HCT116 (cell line): ENCODE data around the gene LYPD8. TPM values are rescaled to one million over a fixed set of nuclear protein-coding genes. Genes with fewer than 3 reads are reported as not detected.
"Not testable (repeated sequence)": the region's sequence is repeated elsewhere in the genome, so short reads cannot be mapped to it uniquely, and the experiment has no call there.

Experiments used
- ATAC-seq: fragments of 200-7000 bp; cut with Tn5 transposase; 2 replicates; pipeline ENCODE4 v1.9.1; 2020; ENCODE audit warnings: mild to moderate bottlenecking, moderate library complexity
- BruUV-seq: library from RNA; stranded (reverse); fragments of 400-500 nt; replicated peaks from 2 replicates; lab custom pipeline; 2021; lab: Mats Ljungman, UMichigan
- CTCF ChIA-PET: fragments of 300-600 bp; sonication (Branson Sonifier 250); formaldehyde crosslinking; loops from one replicate; lab custom pipeline; 2021; ENCODE audit warnings: antibody characterized with exemption; lab: Charles Lee
- POLR2A ChIA-PET: fragments of 300-600, 350-600 bp; sonication (Branson Sonifier 250); formaldehyde crosslinking; loops from one replicate; lab custom pipeline; 2021; ENCODE audit warnings: antibody characterized with exemption; lab: Charles Lee
- RAD21 ChIA-PET, 2 experiments: fragments of 300-600 bp; sonication (Branson Sonifier 250); formaldehyde crosslinking; loops; one replicate each; lab custom pipeline; 2023; ENCODE audit warnings: low total read pairs in 2 of 2; ENCODE audit not compliant: uncharacterized antibody in 2 of 2, unreplicated experiment in 2 of 2, low non-redundant PET in 1 of 2; lab: Charles Lee
- DNase-seq: peaks from one replicate; pipeline ENCODE4 v3.0.0-alpha.2; 2010; ENCODE audit warnings: low read depth, low spot score
- H2AFZ ChIP-seq: fragments of 200-600 bp; shearing (Covaris generic), sonication (generic); 2 replicates; pipeline ENCODE4 v1.6.1; 2017; ENCODE audit warnings: low read depth, mixed run types, mixed read lengths, antibody characterized with exemption, low read length; ENCODE audit not compliant: poor library complexity, severe bottlenecking
- H3K27ac ChIP-seq: 2 replicates; pipeline ENCODE4 v1.5.1; 2012; ENCODE audit warnings: low read depth, low read length
- H3K27me3 ChIP-seq: fragments of 200-600 bp; sonication (generic); 2 replicates; pipeline ENCODE4 v1.6.1; 2016; ENCODE audit warnings: mixed run types, low read length, mixed read lengths; ENCODE audit not compliant: insufficient read depth
- H3K36me3 ChIP-seq, 2 experiments: fragments of 200-500 bp in 1 of 2; fragments of 200-600 bp in 1 of 2; sonication (Bioruptor generic) in 1 of 2; sonication (generic) in 1 of 2; 2 replicates each; pipeline versions ENCODE4 v1.5.1 to v1.6.1; 2014 to 2016; ENCODE audit warnings: low read length in 2 of 2, inconsistent platforms in 1 of 2, mixed read lengths in 1 of 2, mixed run types in 1 of 2; ENCODE audit not compliant: insufficient read depth in 2 of 2, control insufficient read depth in 1 of 2
- H3K4me1 ChIP-seq, 2 experiments: fragments of 200-600 bp in 1 of 2; sonication (generic) in 1 of 2; 2 replicates each; pipeline versions ENCODE4 v1.5.1 to v1.6.1; 2012 to 2017; ENCODE audit warnings: low read length in 2 of 2, inconsistent platforms in 1 of 2, mild to moderate bottlenecking in 1 of 2, mixed read lengths in 1 of 2, mixed run types in 1 of 2, moderate library complexity in 1 of 2; ENCODE audit not compliant: insufficient read depth in 2 of 2, control insufficient read depth in 1 of 2
- H3K4me2 ChIP-seq: fragments of 200-600 bp; sonication (generic); 2 replicates; pipeline ENCODE4 v1.6.1; 2017; ENCODE audit warnings: mixed run types, low read length, mixed read lengths
- H3K4me3 ChIP-seq, 2 experiments: fragments of 200-600 bp in 1 of 2; sonication (generic) in 1 of 2; replicated peaks in 1 of 2; 2 replicates each; pipeline ENCODE4 v1.5.1; 2011 to 2016; ENCODE audit warnings: low read length in 2 of 2, control low read depth in 1 of 2, low read depth in 1 of 2, mild to moderate bottlenecking in 1 of 2, mixed read lengths in 1 of 2, mixed run types in 1 of 2
- H3K79me2 ChIP-seq: fragments of 200-600 bp; sonication (generic); 2 replicates; pipeline ENCODE4 v1.6.1; 2017; ENCODE audit warnings: mild to moderate bottlenecking, mixed run types, low read length, moderate library complexity, mixed read lengths; ENCODE audit not compliant: insufficient read depth
- H3K9ac ChIP-seq: fragments of 200-600 bp; sonication (generic); 2 replicates; pipeline ENCODE4 v1.6.1; 2016; ENCODE audit warnings: low read length, mixed read lengths
- H3K9me2 ChIP-seq: fragments of 200-600 bp; sonication (generic), shearing (Covaris generic); 2 replicates; pipeline ENCODE4 v1.6.1; 2017; ENCODE audit warnings: mixed run types, mild to moderate bottlenecking, moderate library complexity; ENCODE audit not compliant: insufficient read depth
- H3K9me3 ChIP-seq, 2 experiments: fragments of 200-500 bp in 1 of 2; fragments of 200-600 bp in 1 of 2; sonication (Bioruptor generic) in 1 of 2; sonication (generic) in 1 of 2; 2 replicates each; pipeline ENCODE4 v1.6.1; 2014 to 2017; ENCODE audit warnings: low read length in 2 of 2, mixed read lengths in 2 of 2, inconsistent platforms in 1 of 2, low read depth in 1 of 2, mild to moderate bottlenecking in 1 of 2, mixed run types in 1 of 2, moderate library complexity in 1 of 2; ENCODE audit not compliant: control insufficient read depth in 1 of 2, insufficient read depth in 1 of 2
- H4K20me1 ChIP-seq: fragments of 200-600 bp; sonication (generic), shearing (Covaris generic); 2 replicates; pipeline ENCODE4 v1.6.1; 2017; ENCODE audit warnings: mixed run types, mild to moderate bottlenecking, moderate library complexity; ENCODE audit not compliant: insufficient read depth
- EGR1 ChIP-seq: IDR thresholded peaks from 2 replicates; pipeline ENCODE4 v1.6.1; 2012; ENCODE audit warnings: low read depth
- ELF1 ChIP-seq: IDR thresholded peaks from 2 replicates; pipeline ENCODE4 v1.6.1; 2012; ENCODE audit warnings: low read depth, borderline replicate concordance
- JUND ChIP-seq: IDR thresholded peaks from 2 replicates; pipeline ENCODE4 v1.6.1; 2012
- RAD21 ChIP-seq: IDR thresholded peaks from 2 replicates; pipeline ENCODE4 v1.6.1; 2012; ENCODE audit warnings: low read depth, mild to moderate bottlenecking
- SRF ChIP-seq: IDR thresholded peaks from 2 replicates; pipeline ENCODE4 v1.6.1; 2012; ENCODE audit warnings: low read depth
- ZBTB33 ChIP-seq: IDR thresholded peaks from 2 replicates; pipeline ENCODE4 v1.6.1; 2011; ENCODE audit warnings: mild to moderate bottlenecking, low read length, moderate library complexity; ENCODE audit not compliant: insufficient replicate concordance; ENCODE audit errors: extremely low read depth
- intact Hi-C: fragments of 100-400 bp; cut with micrococcal nuclease; formaldehyde crosslinking; loops from 2 replicates; pipeline ENCODE4 v1.10.0; 2022
- total RNA-seq: library from RNA; stranded (reverse); gene quantifications from one replicate; pipeline ENCODE4 v1.2.1, GENCODE V29; 2021; ENCODE audit not compliant: unreplicated experiment

Gene LYPD8
- total RNA-seq, 1 experiment from 2014 or later = not detected

DNA sequence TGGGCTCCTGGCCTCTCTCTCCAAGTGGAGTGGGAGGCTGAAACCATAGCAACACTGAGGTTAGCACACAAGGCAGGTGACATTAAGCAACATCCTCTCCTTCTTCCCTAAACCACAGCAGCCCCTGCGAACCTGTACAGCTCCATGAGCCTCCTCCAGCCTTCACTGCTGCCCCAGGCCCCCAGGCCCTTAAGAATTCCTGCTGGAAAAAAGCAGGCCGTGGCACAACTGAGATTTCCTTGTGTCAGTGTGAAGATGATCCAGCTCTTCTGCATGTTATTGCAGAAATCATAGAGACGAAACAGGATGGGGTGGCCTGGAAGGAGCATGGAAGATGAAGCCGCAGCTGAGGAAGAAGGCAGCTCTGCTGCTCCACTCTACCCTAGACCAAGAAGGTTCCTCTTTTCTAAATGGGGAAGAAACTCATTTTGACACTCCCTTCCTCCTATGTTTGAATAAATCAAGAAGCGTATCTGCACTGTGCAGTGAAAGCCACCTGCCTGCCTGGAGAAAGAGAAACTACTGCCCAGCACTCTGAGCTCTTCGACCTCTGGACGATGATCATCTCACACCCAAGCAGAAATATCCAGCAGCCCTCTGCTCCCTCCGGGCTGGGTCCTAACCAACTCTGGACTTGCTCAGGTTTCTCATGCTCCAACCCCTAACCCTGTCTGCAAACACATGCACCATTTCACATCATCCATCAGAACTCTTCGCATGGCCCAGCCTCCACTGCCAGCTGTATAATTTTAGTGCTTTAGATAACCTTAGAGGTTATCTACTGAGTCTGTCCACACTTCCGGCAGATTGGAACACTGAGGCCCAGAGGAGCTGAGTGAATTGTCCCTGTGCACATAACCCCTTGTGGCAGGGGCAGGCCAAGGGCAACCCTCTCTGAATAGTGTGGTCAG is 49.5 kb upstream of the LYPD8 start:
- no TSS peak for BruUV-seq
- POLR2A ChIA-PET = no interaction called here
- intact Hi-C loops = loop anchor here (5.0 kb wide), 1 partner anchor 1123 kb away; no protein-coding TSS in a partner anchor
- H4K20me1 ChIP-seq = no peaks in the 10 kb centered on the region
- no peak for TF ChIP-seq ELF1
- TF ChIP-seq ZBTB33 = no peak
- TF ChIP-seq JUND = no peak
- no peak for TF ChIP-seq EGR1
- TF ChIP-seq SRF = no peak
- TF ChIP-seq RAD21 = no peak
- TF ChIP-seq, all 23 proteins: peak for 0
- Histone ChIP-seq H3K27me3 (no peaks in the 10 kb centered on the region), H3K27ac (no peak overlapping the region), H3K4me2 (no peak overlapping the region), H3K79me2 (no peaks in the 10 kb centered on the region), H3K9ac (no peak overlapping the region), H3K4me3 (no peak overlapping the region), H3K9me2 (no peaks in the 10 kb centered on the region), H2AFZ (no peak overlapping the region), H3K9me3 (no peaks in the 10 kb centered on the region), H3K36me3 (no peaks in the 10 kb centered on the region), H3K4me1 (no peaks in the 10 kb centered on the region)
- DNase-seq = no peak
- RAD21 ChIA-PET = no interaction called here
- no peak for ATAC-seq
- CTCF ChIA-PET = no interaction called here

DNA sequence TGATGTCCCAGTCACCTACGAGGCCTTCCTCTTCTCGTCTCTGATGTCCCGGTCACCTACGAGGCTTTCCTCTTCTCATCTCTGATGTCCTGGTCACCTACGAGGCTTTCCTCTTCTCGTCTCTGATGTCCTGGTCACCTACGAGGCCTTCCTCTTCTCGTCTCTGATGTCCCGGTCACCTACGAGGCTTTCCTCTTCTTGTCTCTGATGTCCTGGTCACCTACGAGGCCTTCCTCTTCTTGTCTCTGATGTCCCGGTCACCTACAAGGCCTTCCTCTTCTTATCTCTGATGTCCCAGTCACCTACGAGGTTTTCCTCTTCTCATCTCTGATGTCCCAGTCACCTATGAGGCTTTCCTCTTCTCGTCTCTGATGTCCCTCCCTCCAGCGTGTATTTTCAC is 47.9 kb upstream of the LYPD8 start:
- H2AFZ ChIP-seq, ATAC-seq, H3K9me3 ChIP-seq, H3K4me2 ChIP-seq, DNase-seq, BruUV-seq, POLR2A ChIA-PET, H3K27ac ChIP-seq, H3K9ac ChIP-seq, H4K20me1 ChIP-seq, H3K36me3 ChIP-seq, H3K79me2 ChIP-seq, H3K27me3 ChIP-seq, H3K4me1 ChIP-seq, CTCF ChIA-PET, RAD21 ChIA-PET, H3K4me3 ChIP-seq, H3K9me2 ChIP-seq, intact Hi-C loops: not testable (repeated sequence)
